EH (cell line): Measurements from ENCODE around the gene NGEF.
A peak's percentile ranks its signal among the peaks of the same experiment; 100 is the strongest.
"Not testable (repeated sequence)": the region's sequence is repeated elsewhere in the genome, so short reads cannot be mapped to it uniquely, and the experiment has no call there.

Experiments used
- DNase-seq: peaks from one replicate; pipeline ENCODE4 v3.0.0-alpha.2; 2015; ENCODE audit warnings: low read depth

Gene NGEF

GRCh38 chr2:233021771-233022170, 8.7 kb upstream of the NGEF start:
- DNase-seq = peak; percentile 19

DNA sequence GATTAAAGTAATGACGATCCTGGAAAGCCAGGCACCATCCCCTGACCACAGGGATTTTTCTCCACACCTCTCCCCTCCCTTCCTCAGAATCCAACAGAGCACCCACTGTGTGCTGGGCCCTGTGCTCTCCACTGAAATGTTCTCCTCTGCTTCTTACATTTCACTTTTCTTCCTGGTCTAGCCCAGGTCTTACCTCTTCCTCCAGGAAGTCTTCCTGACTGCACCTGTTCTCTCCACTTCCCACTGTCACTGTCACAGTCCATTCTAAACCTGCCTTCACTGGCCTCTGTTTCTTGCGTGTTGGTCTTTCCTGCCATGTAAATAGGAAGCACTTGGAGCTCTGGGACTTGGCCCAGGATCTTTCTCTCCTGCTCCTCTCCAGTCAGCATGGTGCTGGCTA, 7.4 kb upstream of the NGEF start:
- no peak for DNase-seq

- DNase-seq = not testable (repeated sequence)
Measured at GRCh38 chr2:233019610-233020009, 6.6 kb upstream of the NGEF start.

DNA sequence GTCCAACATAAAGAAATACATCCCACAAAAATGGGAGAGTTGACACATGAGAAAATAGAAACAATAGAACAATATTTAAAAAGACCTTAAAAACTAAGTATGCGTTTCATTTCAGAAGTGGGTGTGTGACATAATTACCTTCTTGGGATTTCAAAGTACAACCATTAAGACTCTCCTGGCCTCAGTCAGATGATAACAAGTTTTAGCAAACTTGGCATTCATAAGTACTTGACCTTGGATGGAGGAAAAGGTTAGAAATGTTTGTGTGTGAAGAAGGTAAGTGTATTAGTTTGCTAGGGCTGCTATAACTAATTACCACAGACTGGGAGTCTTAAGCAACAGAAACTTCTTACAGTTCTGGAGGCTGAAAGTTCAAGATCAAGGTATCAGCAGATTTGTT, 4.9 kb upstream of the NGEF start:
- DNase-seq = no peak

DNA sequence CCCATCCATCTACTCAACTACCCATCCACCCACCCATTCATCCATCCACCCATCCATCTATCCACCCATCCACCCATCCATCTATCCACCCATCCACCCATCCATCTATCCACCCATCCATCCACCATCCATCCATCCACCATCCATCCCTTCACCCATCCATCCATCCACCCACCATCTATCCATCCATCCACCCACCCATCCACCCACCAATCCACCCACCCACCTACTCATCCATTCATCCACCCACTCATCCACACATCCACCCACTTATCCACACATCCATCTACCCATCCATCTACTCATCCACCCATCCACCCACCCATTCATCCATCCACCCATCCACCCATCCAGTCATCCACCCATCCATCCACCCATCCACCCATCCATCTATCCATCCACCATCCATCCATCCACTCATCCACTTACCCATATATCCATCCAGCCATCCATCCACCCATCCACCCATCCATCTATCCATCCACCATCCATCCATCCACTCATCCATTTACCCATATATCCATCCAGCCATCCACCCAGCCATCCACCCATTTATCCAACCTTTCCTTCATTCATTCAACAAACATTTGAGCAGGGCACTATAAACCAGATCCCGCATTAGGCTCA, 2.1 kb upstream of the NGEF start:
- DNase-seq = no peak

DNA sequence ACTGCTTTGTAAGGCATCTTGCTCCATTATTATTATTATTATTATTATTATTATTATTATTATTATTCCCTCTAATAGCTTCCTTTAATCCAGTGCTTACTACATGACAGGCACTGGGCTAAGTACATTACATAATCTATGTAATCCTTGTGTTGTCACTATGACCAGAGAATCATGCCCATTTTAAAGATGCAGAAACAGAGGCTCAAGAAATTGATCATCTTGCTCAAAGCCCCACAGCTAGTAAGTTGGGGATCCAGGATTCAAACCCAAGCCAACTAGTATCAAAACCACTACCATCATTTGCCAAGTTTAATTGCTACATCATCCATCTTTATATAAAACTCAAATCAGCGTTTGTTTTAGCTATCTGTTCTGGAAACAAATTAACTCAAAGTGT, 594 bp upstream of the NGEF start:
- no peak for DNase-seq

- no peak for DNase-seq
Measured at GRCh38 chr2:233012301-233012971, 620 bp downstream of the NGEF start.

GRCh38 chr2:233011702-233012131, 1.3 kb downstream of the NGEF start:
- no peak for DNase-seq

- no peak for DNase-seq
Measured at GRCh38 chr2:233011268-233011650, 1.8 kb downstream of the NGEF start.

GRCh38 chr2:233010569-233011267, 2.3 kb downstream of the NGEF start:
- no peak for DNase-seq

GRCh38 chr2:233009661-233010060, 3.4 kb downstream of the NGEF start:
- DNase-seq = no peak

DNA sequence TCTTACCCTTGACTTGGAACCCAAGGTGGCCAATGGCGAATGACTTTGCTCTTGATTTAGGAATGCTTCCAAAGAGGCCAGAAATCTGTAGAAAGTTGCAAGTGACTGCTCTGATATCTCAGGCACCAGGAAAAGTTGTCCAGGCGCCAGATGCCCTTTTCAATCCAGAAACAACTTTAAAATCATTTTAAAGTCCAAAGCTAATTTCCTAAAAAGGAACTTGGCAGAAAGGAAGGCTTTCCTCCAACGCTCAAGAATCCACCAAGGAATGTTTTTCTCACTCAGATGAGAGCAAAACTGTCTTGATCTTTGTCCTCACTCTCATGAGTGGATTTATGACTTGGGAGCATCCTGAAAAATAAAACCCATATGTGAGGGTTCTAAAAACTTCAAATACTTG, 5.3 kb downstream of the NGEF start:
- peak; percentile 77 for DNase-seq

DNA sequence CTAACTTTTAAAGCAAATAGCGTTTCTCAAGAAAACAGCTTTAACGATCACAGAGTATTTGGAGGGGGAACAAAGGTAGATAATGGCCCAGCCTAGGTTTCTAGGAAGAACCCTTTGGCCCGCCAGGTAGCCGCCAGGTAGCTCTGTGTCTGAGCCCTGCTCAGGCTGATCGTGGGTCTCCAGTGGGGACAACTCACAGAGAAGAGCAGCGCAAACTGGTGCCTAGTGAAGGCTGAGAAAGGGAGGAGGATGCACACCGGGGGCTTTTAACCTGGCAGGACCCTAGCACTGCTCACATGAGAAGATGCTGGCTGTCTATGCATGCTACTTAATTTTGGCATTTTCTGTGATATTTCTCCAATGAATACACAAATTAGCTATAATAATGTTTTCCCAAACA, 5.8 kb downstream of the NGEF start:
- DNase-seq = no peak

DNA sequence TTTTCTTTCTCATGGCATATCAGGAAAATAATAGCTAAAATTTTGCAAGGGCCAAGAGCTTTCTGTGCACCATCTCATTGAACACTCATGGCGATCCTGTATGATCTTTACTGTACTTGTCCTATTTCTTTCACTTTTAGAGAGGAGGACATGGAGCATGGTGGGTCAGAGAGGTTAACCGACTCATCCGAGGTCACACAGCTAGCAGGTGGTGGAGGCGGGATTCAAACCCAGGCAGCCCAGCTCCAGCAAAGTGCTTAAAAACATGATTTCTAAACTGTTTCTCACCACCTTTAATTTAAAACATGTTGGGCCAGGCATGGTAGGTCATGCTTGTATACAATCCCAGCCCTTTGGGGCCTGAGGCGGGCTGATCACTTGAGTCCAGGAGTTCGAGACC, 6.4 kb downstream of the NGEF start:
- DNase-seq = no peak

GRCh38 chr2:233005096-233005495, 8.0 kb downstream of the NGEF start:
- no peak for DNase-seq

DNA sequence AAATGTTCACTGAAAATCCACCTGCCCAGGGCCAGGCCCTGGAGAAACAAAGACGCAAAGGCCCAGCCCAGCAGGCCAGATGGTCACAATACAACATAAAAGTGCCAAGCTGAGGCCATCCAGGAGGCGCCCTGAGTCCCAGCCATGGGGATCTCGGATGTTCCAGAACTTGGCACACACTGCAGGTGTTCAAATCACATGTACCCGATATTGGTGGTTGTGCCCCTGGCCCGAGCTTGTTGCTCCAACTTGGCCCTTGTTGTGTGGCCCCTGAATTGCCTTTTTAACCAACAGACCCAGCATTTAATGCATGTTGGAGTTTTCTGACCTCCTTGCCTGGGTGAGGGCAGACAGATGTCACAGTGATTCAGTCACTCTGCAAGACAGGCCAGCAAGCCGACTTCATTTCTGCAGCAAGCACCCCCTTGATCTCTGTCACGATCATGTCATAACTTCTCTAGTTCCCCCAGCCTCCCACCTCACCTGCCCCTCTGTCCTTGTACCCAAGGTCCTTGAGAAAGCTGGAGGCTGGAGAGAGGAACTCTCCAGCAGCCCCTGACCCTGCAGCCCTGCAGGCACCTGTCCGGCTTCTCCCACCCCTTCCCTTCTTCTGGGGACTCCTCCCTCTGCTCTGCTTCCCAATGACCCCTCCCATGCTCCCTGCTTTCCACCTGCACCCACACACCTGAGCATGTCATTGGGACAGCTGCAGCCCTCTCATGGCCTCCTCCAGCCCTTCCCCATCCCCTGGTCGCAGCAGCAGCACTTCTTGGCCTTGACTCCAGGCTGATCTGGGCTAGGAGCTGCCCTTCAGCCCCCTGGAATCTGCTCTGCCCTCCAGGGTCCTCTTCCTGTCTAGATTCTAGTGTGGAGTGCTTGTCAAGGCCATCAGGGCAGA, 9.1 kb downstream of the NGEF start:
- no peak for DNase-seq

- no peak for DNase-seq
Measured at GRCh38 chr2:233002829-233003657, 10.0 kb downstream of the NGEF start.

DNA sequence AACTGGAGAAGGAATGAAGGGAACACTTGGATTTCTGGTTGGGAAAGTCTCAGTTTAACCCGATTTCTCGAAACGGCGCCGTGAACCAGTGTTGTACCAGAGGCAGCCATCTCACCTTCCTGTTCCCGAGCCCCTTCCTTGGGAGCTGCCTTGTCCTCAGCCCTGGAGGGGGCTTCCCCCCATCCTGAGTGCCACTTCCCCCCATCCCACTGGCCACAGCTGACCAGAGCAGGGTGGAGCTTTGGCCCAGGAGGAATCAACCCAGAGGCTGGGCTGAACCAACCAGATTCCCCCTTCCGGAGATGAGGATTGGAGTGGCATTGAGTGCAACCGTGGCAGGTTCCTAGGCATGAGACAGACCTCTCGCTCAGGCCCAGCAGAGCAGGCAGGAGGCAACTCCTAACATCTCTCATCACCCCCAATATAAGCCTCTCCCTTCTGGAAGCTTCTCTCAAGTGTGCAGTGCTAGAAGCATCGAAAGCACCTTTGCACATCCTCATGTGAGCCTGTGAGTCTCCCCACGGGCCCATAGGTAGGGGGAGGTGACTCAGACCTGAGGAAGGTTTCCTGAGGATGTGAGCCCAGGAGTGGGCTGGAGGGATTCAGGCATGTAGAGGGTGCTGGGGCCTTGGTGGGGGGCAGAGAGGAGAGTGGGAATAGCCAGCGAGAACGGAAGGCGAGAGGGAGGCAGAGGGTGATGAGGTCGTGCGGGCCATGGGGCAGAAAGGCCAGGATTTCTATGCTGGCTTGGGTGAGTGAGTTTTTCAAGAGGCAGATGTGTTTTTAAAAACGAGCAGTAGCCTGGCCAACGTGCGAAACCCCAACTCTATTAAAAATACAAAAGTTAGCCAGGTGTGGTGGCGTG, 11.9 kb downstream of the NGEF start:
- DNase-seq = no peak

DNA sequence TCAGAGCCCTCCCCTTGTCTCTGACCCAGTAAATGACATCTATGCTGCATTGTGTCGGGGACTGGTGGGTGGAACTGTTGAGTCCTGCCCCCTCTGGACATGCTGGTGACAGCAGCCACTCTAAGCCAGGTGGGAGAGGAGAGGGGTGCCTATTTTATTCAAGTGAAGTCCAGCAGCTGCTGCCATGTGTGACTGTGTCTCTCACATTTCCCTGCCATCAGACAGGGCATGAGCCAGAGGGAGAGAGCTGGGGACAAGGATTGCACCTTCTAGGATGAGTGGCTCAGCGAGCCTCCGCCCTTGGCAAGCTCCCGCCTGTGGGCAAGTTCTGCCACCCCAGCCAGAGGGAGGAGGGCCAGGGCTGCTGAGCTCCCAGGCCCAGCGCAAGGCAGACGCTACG, 13.7 kb downstream of the NGEF start:
- DNase-seq = no peak

- no peak for DNase-seq
Measured at GRCh38 chr2:232998666-232998985, 14.4 kb downstream of the NGEF start.
